Measurements from ENCODE around the gene WDR31.
"Not testable (repeated sequence)": the region's sequence is repeated elsewhere in the genome, so short reads cannot be mapped to it uniquely, and the experiment has no call there.

WDR31 gene

GRCh38 chr9:113368982-113369854 is 29.1 kb upstream of the WDR31 start:
- DNase-seq (ENCODE audit: low read depth): no peak

GRCh38 chr9:113368348-113368981 is 28.4 kb upstream of the WDR31 start:
- DNase-seq (ENCODE audit: low read depth): no peak

DNA sequence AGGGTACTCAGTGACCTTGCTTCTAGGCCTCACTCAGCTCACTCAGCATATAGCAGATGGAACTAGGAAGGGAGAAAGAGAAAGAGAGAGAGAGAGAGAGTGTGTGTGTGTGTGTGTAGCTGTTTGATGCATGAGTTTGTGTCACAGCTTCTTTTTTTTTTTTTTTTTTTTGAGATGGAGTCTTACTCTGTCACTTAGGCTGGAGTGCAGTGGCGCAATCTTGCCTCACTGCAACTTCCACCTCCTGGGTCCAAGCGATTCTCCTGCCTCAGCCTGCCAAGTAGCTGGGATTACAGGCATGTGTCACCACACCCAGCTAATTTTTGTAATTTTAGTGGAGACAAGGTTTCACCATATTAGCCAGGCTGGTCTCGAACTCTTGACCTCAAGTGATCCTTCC is 25.6 kb upstream of the WDR31 start:
- not testable (repeated sequence) for DNase-seq (ENCODE audit: low read depth)

GRCh38 chr9:113364951-113365350 is 24.9 kb upstream of the WDR31 start:
- no peak for DNase-seq (ENCODE audit: low read depth)

GRCh38 chr9:113363336-113363735 is 23.3 kb upstream of the WDR31 start:
- DNase-seq (ENCODE audit: low read depth): no peak

- DNase-seq (ENCODE audit: low read depth): no peak
These were observed 21.4 kb upstream of the WDR31 start for GRCh38 chr9:113361304-113362018.

DNA sequence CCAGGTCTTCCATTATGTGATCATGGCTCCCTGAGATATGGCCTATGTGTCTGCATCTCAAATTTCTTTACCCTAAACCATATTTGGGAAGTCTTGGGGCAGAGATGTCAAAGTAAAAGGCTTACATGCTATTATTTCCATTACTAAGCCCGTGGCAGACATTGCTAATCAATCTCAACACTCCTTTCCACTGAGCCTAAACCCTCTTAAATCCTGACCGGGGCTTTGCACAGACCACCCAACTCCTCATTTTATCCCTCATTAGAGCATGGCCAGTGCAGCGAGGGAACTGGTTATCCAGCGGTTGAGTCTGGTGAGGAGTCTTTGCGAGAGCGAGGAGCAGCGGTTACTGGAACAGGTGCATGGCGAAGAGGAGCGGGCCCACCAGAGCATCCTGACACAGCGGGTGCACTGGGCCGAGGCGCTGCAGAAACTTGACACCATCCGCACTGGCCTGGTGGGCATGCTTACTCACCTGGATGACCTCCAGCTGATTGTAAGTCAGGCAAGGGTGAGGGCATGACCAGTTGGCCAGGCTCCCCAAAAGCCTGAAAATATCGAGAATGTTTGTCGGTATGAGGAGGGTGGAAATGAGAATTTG is 20.3 kb upstream of the WDR31 start:
- DNase-seq (ENCODE audit: low read depth): no peak

DNA sequence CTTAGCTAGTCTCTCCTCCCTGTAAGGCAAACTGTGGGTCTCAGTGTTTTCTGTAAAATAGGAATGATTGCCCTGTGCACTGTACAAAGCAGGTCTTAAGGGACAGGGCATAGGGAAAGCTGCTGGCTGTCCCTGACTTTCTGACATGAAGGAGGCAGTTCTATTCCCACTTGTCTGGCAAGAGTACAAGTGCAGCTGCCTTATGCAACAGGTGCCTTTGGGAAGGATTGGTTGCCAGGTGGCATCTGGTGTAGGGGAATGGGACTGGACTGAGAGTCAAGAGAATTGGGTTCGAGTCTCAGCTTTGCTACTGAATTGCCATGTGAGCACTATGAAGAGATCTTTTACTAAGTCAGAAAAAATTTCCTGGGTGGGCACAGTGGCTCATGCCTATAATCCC is 19.3 kb upstream of the WDR31 start:
- DNase-seq (ENCODE audit: low read depth): no peak

DNA sequence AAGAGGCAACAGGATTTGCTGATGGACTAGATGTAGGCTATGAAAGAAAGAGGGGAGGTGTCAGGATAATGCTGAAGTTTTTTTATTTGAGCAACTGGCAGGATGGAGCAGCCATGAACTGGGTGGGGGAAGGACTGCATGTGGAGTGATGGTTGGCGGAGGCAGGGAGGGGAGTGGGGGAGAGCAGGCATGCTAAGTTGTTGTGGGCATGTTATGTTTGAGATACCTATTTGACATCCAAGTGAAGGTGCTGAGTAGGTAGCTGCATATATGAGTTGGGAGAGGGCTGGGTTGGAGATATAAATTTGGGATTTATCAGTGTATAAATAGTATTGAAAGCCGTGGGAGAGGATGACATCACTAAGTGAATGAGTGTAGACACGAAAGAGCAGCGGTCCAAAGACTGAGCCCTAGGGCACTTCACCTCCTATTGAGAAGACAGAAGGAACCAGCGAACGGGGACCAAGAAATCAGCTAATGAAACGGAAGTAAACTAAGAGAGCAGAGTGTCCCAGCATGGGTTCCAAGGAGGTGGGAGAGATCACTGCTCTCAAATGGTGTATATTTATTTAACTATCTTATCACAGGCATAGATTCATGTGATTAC is 16.7 kb upstream of the WDR31 start:
- DNase-seq (ENCODE audit: low read depth): no peak

GRCh38 chr9:113355040-113355596 is 15.0 kb upstream of the WDR31 start:
- DNase-seq (ENCODE audit: low read depth): no peak

- no peak for DNase-seq (ENCODE audit: low read depth)
These were observed 12.3 kb upstream of the WDR31 start for GRCh38 chr9:113352411-113352810.

GRCh38 chr9:113352006-113352405 is 11.9 kb upstream of the WDR31 start:
- DNase-seq (ENCODE audit: low read depth): no peak

DNA sequence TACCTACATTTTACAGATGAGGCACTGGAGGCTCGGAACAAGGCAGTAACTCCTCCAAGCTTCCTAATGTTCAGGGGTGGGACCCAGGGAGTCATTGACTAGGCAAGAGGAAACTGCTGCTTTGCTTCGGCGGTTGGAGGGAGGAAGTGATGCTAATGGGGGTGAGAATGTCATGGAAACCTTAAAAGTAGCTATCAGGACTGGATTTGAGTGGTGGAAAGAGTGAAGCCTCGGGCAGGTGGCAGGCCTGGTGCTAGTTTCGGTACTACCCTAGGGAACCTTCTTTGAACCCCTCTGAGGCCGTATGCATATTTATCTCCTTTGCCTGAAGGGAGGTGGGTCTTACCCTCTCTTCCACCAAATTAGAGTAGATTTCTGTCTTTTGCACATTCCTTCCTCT is 10.9 kb upstream of the WDR31 start:
- DNase-seq (ENCODE audit: low read depth): no peak

DNA sequence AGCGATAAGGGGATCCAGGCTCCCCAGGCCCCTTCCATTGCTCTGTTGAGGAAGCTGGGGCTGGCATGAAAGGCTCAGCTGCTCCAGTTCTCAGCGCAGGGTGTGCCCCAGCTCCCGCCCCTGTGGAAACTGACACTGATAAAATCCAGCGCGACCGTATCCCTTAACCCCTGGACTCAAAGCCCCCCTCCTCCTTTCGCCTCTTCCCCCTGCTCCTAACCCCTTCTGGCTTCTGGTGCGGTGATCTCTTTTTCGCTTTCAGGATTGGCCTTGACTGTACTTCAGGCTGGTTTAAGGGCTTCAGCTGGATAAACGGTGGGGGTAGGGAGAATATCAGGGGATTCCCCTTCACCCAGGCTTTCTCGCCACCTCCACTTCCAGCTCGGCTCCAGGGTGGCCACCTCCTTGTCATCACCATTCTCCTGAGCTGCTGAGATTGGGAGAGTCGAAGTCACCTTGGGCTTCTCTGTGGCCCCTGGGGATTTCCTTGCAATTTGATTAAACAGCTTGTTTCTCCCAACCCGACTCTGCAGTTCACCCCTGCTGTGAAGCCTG is 10.1 kb upstream of the WDR31 start:
- DNase-seq (ENCODE audit: low read depth): no peak

DNA sequence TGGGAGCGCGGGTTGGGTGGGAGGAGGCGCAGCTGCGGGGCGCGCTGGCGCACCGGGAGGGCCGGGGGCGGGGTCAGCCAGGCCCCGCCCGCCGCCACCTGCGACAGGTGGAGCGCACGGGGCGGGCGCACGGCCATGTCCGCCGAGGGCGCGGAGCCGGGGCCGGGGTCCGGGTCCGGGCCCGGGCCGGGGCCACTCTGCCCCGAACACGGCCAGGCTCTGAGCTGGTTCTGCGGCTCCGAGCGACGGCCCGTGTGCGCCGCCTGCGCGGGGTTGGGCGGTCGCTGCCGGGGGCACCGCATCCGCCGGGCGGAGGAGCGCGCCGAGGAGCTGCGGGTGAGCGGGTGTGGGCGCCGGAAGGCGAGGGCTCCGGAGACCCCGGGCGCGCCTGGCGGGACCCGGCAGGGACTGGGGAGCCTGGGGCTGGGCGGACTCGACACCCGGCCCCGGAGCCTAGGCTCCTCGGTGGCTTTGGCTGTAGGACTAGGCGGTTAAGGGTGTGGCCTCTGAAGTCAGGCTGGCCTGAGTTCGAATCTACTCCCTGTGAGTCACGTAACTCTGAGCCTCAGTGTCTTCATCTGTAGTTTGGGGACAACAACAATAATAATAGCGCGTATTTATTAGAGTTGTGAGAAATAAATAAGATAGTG is 9.5 kb upstream of the WDR31 start, which contains the start of gene BSPRY:
Gene BSPRY (plus strand): TSS at position 97 of the 650 bp plus-strand sequence. CDS start 39 bp downstream, at position 136.
- DNase-seq (ENCODE audit: low read depth): no peak

DNA sequence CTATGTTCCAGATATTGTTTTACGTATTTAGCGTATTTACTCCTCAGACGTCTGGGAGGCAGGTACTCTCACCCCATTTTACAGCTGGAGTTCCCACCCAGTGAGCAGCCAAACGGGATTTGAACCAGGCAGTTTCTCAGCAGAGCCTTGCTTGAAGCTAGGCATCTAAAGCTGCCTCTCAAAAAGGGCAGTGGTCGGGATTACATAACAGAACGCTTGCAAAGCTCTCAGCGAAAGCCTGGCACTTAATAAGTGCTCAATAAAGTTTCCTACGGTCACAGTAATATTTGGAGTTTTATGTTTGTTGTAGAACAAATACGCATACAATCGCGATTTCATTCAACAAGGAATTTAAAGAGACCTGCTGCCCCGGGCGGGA is 9.0 kb upstream of the WDR31 start:
- DNase-seq (ENCODE audit: low read depth): no peak

- no peak for DNase-seq (ENCODE audit: low read depth)
These were observed 8.4 kb upstream of the WDR31 start for GRCh38 chr9:113348437-113348836.

DNA sequence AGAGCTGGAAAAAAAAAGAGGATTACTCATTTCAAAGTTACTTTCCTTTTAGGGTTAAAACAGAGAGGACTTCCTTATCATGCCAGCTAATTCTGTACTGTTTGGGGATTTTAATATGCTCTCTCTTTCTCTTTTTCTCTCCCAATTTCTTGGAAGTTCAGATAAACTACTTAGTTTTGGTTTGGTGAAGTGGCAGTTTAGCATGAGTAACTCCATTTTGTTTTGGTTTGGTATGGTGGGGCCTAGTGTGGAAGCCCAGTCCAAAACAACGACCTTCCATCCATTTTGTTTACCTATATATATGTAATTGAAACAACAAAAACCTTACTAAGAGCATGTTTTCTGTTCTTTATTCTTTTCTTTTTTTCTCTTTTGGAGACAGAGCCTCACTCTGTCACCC is 5.6 kb upstream of the WDR31 start:
- DNase-seq (ENCODE audit: low read depth): no peak

DNA sequence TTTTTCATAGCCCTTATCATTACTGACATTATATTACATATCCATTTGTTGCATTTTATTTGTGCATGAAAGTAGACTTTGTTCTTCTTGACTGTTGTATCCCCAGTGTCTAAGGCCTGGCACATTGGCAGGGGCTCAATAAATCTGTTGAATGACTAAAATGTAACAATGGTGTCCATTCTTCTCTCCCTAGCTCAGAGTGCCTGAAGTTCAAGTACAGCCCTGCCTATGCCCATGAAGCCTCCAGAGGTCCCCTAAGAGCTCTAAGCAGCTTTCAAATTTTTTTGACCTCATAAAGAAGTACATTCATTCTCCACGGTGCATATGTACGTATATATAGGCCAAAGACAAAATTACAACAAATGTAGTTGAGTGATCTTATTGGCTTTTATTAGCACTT is 5.1 kb upstream of the WDR31 start:
- no peak for DNase-seq (ENCODE audit: low read depth)

- DNase-seq (ENCODE audit: low read depth): no peak
These were observed 3.7 kb upstream of the WDR31 start for GRCh38 chr9:113343732-113344231.

Measured in stimulated activated CD8-positive, alpha-beta memory T cell treated with anti-CD3 and anti-CD28 coated beads, Interleukin-4, amount 100 ng/mL, for 24 hours (primary cell).